Right lobe of liver (tissue), 6 donors: ENCODE data around the gene CDKAL1. TPM values are rescaled to one million over a fixed set of nuclear protein-coding genes. Genes with fewer than 3 reads are reported as not detected.

ENCODE experiments used
- ATAC-seq, 4 donors: fragments of 200-7000 bp; cut with Tn5 transposase; one replicate each; pipeline ENCODE4 v1.9.1; 2020; ENCODE audit warnings: mild to moderate bottlenecking in 4 of 4, moderate library complexity in 4 of 4
- DNase-seq, 3 donors: peaks; one replicate each; pipeline ENCODE4 v3.0.0-alpha.2; 2020
- H3K27ac ChIP-seq, 3 donors: fragments of 200-600 bp; one replicate each; pipeline ENCODE4 v1.8.0; 2022
- H3K27me3 ChIP-seq, 2 donors: fragments of 200-600 bp; one replicate each; pipeline ENCODE4 v1.8.0; 2022
- H3K36me3 ChIP-seq, 4 donors: fragments of 200-600 bp; sonication (generic) in 1 of 4; one replicate each; pipeline versions ENCODE4 v1.5.1 to v1.8.0; 2017 to 2022; ENCODE audit warnings: control low read depth in 1 of 4
- H3K4me1 ChIP-seq, 4 donors: fragments of 200-600 bp; sonication (generic) in 1 of 4; one replicate each; pipeline versions ENCODE4 v1.5.1 to v1.8.0; 2017 to 2022; ENCODE audit warnings: control low read depth in 1 of 4
- H3K4me3 ChIP-seq, 3 donors: fragments of 200-600 bp; one replicate each; pipeline ENCODE4 v1.8.0; 2022
- H3K9me3 ChIP-seq, 4 donors: fragments of 200-600 bp; sonication (generic) in 1 of 4; one replicate each; pipeline versions ENCODE4 v1.5.1 to v1.8.0; 2017 to 2022; ENCODE audit warnings: control low read depth in 1 of 4
- CTCF ChIP-seq, 4 donors: fragments of 200-600 bp in 3 of 4; fragments of 450-650 bp in 1 of 4; IDR thresholded peaks; one replicate each; pipeline versions ENCODE4 v1.5.1 to v1.8.0; 2016 to 2022; ENCODE audit warnings: antibody characterized with exemption in 4 of 4, mild to moderate bottlenecking in 2 of 4
- POLR2A ChIP-seq: fragments of 450-650 bp; IDR thresholded peaks from one replicate; pipeline ENCODE4 v1.6.1; 2017; ENCODE audit warnings: antibody characterized with exemption, mild to moderate bottlenecking
- WGBS: methylation state at CpG from one replicate; pipeline ENCODE4 v1.1.6; 2018; ENCODE audit warnings: low coverage, low lambda C conversion rate; ENCODE audit not compliant: insufficient coverage; ENCODE audit errors: missing lambda C conversion rate; 5-methylcytosine and 5-hydroxymethylcytosine counted together
- intact Hi-C, 2 donors: fragments of 100-400 bp; cut with DNase I; formaldehyde crosslinking; loops; one replicate each; pipeline versions ENCODE4 v1.11.2 to v1.14.1; 2022
- total RNA-seq, 6 experiments: library from RNA; depleted of rRNA in 2 of 6; stranded (reverse); fragments of >200 nt in 2 of 6; fragmentation: NEBNext Ultra II Directional in 3 of 6; extraction: Animal tissue kit (Norgen Biotek cat#: 25700) in 3 of 6; gene quantifications; one replicate each; pipeline versions ENCODE4 v1.1.0 to v1.2.4, GENCODE V29; 2016 to 2023
- donor health status: DM: no; HTN: yes; CAD: no.
- donor health status: DM: no; HTN: no; CAD: no.
- donor health status: DM: no; HTN: no; CAD: no.
- donor health status: DM: no; HTN: yes; CAD: no.
- donor health status: DM: no; HTN: yes; CAD: no.

Gene CDKAL1
- total RNA-seq, 6 experiments from 2014 or later, result 4.5 to 7.0 (median 6.2) TPM

DNA sequence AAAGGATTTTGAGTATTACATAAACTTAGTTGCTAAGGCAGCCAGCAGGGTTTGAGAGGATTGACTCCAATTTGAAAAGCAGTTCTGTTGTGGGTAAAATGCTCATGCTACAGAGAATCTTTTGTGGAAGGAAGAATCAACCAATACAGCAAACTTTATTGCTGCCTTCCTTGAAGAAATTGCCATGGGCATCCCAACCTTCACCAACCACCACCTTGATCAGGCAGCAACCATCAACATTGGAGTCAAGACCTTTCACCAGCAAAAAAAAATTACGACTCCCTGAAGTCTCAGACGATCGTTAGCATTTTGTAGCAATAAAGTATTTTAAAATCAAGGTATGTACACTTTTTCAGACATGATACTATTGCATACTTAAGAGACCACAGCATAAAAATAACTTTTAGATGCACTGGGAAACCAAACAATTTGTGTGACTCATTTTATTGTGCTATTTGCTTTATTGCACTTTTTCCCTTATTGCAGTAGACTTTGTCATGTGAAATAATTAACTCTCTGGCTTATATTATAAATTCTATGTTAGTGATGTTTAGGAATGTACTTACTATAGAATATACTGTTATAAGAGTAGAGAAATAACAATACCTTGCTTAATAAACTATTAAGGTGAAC, 390.8 kb downstream of the CDKAL1 start:
- Histone ChIP-seq H3K27me3 (no peaks in the 10 kb centered on the region), H3K36me3 (no peaks in the 10 kb centered on the region), H3K27ac (no peak overlapping the region), H3K4me1 (no peaks in the 10 kb centered on the region), H3K4me3 (no peak overlapping the region), H3K9me3 (no peaks in the 10 kb centered on the region)
- ATAC-seq (no peak), DNase-seq (no peak)
- intact Hi-C loops, result no loop called here
- 90% methylated on average over 3 of the region's 3 CpGs for WGBS
- TF ChIP-seq CTCF (IDR thresholded peaks at IDR 0.05) (no peak), POLR2A (no peak)

DNA sequence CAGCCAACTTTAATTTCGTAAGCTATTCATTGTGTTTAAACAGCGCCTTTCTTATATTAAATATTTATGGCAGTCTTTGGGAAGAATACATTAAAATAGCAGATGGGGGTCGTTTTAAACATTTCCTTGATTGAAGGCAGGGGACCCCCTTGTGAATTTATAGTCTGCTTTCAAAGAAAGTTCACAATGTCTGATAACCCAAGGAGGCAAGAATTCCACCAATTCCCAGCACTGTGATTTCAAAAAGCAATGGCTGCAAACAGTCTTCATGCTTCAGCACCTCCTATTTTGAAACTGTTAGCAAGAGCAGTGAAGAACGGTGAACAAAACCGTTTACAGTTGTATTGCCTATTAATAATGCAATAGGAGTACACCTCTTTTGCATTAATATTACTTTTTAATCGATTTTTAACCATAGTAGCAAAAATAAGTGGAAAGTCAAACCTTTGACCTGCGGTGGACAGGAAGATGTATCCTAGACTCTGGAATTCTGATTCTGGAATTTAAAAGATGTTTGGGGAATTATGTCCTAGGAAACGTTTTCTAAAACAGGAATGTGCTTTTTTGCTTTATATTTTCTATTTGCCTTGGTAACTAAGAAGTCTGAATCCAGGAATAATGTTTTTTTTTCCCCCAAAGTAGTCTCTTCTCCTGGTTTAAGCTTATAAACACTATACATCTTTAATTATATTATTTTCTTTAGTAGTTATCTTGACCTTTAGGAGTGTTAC, 393.0 kb downstream of the CDKAL1 start:
- H3K36me3 ChIP-seq, result no peaks in the 10 kb centered on the region
- no peak overlapping the region for H3K27ac ChIP-seq
- no peaks in the 10 kb centered on the region for H3K4me1 ChIP-seq
- no peaks in the 10 kb centered on the region for H3K27me3 ChIP-seq
- 71% methylated on average over 8 of the region's 8 CpGs for WGBS
- ATAC-seq (no peak), DNase-seq (no peak)
- no peak overlapping the region for H3K4me3 ChIP-seq
- no peaks in the 10 kb centered on the region for H3K9me3 ChIP-seq
- TF ChIP-seq POLR2A (no peak), CTCF (IDR thresholded peaks at IDR 0.05) (no peak)
- intact Hi-C loops, result no loop called here

DNA sequence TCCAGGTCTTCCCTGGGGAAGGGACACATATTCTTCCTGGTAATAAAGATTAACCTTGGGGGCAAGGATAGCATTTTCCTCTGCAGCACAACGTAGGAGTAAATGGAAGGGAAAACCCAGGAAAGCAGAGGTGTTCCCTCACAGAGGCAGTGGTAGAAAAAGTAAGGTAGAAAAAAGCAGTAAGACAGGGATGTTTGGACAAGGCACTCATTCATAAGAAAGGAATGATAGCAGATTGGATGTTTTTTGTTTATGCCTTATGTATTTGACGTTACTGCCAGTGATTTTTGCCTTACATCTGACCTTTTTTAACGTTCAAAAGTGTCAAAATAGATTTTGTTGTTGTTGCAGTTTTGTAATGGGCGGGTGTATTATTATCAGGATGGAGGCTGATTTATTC, 395.0 kb downstream of the CDKAL1 start:
- Histone ChIP-seq H3K4me3 (no peak overlapping the region), H3K36me3 (no peaks in the 10 kb centered on the region), H3K27me3 (no peaks in the 10 kb centered on the region), H3K4me1 (peaks cover 0 to 4% (median 0%) of the 10 kb centered on the region in 4 donors), H3K27ac (no peak overlapping the region), H3K9me3 (no peaks in the 10 kb centered on the region)
- intact Hi-C loops, result no loop called here
- DNase-seq (no peak), ATAC-seq (no peak)
- TF ChIP-seq POLR2A (no peak), CTCF (IDR thresholded peaks at IDR 0.05) (no peak)
- WGBS, result 79% methylated on average over 4 of the region's 4 CpGs

DNA sequence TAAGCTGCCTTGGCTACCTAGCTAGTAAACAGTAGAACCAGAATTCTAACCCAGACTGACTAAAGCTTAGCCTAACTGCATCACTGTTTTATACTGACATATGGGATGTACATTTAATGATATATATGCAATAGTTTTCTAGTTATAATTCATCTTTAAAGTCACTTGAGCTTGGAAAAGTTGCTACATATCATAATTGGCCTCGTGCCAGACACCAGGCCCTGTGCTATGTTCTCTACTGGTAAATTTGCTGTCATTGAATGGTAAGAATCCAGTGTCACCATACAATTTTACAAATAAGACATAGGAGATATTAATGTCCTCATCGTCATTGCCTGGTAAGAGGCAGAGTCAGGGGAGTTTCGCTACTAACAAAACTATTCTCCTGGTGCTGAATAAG, 396.8 kb downstream of the CDKAL1 start:
- ATAC-seq (no peak), DNase-seq (no peak)
- intact Hi-C loops, result no loop called here

More for the DNA sequence above, 396.8 kb downstream of the CDKAL1 start:
- peaks cover 0 to 4% (median 0%) of the 10 kb centered on the region in 4 donors for H3K4me1 ChIP-seq
- no peak overlapping the region for H3K4me3 ChIP-seq
- H3K9me3 ChIP-seq, result no peaks in the 10 kb centered on the region
- H3K27ac ChIP-seq, result no peak overlapping the region
- no peaks in the 10 kb centered on the region for H3K27me3 ChIP-seq
- WGBS, result 69% methylated on average over 3 of the region's 3 CpGs
- TF ChIP-seq POLR2A (no peak), CTCF (IDR thresholded peaks at IDR 0.05) (no peak)
- no peaks in the 10 kb centered on the region for H3K36me3 ChIP-seq
